LNCaP clone FGC (cell line): ENCODE measurements around the gene HSD17B14.

Source experiments
- DNase-seq: peaks from one replicate; pipeline ENCODE4 v3.0.0-alpha.2; 2011; ENCODE audit warnings: low read depth
- H3K4me3 ChIP-seq: 2 replicates; pipeline ENCODE4 v1.5.1; 2011; ENCODE audit warnings: mild to moderate bottlenecking, low read depth, low read length, control low read depth
- TF ChIP-seq, protein P1 (sequence below): IDR thresholded peaks from 2 replicates; pipeline ENCODE4 v1.5.1; 2012; ENCODE audit warnings: mild to moderate bottlenecking; ENCODE audit not compliant: control insufficient read depth, insufficient read depth; ENCODE audit errors: extremely low read depth

HSD17B14 gene

GRCh38 chr19:48784527-48784926 lies 51.8 kb downstream of the HSD17B14 start:
- TF ChIP-seq, protein P1, sequence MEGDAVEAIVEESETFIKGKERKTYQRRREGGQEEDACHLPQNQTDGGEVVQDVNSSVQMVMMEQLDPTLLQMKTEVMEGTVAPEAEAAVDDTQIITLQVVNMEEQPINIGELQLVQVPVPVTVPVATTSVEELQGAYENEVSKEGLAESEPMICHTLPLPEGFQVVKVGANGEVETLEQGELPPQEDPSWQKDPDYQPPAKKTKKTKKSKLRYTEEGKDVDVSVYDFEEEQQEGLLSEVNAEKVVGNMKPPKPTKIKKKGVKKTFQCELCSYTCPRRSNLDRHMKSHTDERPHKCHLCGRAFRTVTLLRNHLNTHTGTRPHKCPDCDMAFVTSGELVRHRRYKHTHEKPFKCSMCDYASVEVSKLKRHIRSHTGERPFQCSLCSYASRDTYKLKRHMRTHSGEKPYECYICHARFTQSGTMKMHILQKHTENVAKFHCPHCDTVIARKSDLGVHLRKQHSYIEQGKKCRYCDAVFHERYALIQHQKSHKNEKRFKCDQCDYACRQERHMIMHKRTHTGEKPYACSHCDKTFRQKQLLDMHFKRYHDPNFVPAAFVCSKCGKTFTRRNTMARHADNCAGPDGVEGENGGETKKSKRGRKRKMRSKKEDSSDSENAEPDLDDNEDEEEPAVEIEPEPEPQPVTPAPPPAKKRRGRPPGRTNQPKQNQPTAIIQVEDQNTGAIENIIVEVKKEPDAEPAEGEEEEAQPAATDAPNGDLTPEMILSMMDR: no peak
- no peak for DNase-seq
- H3K4me3 ChIP-seq: no peak overlapping the region

DNA sequence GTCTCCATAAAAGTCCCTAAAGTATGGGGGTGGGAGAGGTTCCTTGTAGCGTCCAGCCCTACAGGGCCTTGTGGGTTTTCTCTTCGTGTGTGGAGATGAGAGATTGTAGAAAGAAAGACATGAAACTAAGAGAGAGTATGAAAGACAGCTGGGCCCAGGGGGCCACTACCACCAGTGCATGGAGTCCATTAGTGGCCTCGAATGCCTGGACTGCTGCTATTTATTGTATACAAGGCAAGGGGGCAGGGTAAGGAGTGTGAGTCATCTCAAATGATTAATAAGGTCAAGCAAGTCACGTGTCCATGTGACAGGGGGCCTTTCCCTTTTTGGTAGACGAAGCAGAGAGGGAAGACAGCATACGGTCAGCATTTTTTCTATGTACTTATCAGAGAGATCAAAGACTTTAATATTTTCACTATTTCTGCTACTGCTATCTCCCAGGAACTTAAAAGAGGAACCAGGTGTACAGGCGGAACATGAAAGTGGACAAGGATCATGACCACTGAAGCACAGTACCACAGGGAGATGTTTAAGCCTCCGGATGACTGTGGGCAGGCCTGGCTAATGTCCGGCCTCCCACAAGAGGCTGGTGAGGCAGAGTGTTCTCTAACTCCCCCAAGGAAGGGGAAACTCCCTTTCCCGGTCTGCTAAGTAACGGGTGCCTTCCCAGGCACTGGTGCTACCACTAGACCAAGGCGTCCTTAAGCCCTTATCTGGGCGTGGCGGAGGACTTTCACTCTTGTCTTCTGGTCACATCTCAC lies 55.5 kb downstream of the HSD17B14 start:
- DNase-seq: no peak
- H3K4me3 ChIP-seq: no peak overlapping the region
- TF ChIP-seq, protein P1: no peak

DNA sequence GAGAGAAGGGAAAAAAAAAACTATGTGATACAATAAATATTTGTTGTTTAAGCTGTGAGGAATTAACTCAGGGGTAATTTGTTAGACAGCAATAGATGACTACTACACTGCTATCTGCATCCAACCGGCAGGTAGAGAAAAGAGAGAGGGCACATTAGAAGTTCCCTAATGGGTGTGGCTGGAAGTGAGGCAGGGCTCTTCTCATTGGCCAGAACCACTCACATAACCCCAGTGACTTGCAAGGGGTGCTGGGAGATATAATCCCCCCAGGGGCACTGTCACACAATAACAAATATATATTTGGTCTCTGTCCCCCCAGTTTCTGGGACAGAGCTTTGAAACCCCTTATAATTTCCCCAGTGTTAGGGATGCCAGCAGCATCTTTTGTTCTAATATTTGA lies 56.7 kb downstream of the HSD17B14 start:
- TF ChIP-seq, protein P1: no peak
- DNase-seq: no peak
- H3K4me3 ChIP-seq: no peak overlapping the region

DNA sequence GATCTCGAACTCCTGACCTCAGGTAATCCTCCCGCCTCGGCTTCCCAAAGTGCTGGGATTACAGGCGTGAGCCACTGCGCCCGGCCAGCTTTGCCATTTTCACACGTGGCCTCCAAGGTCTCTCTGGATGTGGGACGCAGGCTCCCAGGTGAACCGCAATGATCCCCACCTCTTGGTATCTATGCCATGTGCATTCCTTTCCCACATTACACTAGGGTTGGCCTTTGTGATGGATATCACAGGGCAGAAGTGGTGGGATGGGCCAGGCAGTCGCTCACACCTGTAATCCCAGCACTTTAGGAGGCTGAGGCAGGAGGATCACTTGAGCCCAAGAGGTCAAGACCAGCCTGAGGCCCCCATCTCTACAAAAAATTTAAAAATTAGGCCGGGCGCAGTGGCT lies 58.6 kb downstream of the HSD17B14 start:
- no peak overlapping the region for H3K4me3 ChIP-seq
- TF ChIP-seq, protein P1: no peak
- DNase-seq: no peak

GRCh38 chr19:48777139-48777538 lies 59.2 kb downstream of the HSD17B14 start:
- TF ChIP-seq, protein P1: no peak
- H3K4me3 ChIP-seq: no peak overlapping the region
- no peak for DNase-seq

DNA sequence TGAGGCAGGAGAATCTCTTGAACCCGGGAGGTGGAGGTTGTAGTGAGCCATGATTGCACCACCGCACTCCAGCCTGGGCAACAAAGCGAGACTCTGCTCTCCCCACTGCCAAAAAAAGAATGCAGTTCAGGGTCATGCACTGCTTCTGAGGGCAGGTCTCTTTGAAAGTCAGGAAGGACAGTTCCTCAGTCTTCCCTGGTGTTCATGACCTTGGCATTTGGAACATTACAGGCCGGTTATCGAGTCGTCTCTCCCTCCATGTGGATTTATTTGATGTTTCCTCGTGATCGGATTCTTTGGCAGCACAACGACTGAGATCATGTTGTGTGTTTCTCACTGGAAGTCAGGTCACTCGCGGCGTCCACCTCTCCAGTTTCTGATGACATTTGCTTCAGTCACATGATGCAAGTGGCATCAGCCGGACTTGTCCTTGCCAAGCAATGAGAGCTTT lies 63.8 kb downstream of the HSD17B14 start:
- TF ChIP-seq, protein P1: no peak
- DNase-seq: peak; percentile 37
- H3K4me3 ChIP-seq: no peak overlapping the region

DNA sequence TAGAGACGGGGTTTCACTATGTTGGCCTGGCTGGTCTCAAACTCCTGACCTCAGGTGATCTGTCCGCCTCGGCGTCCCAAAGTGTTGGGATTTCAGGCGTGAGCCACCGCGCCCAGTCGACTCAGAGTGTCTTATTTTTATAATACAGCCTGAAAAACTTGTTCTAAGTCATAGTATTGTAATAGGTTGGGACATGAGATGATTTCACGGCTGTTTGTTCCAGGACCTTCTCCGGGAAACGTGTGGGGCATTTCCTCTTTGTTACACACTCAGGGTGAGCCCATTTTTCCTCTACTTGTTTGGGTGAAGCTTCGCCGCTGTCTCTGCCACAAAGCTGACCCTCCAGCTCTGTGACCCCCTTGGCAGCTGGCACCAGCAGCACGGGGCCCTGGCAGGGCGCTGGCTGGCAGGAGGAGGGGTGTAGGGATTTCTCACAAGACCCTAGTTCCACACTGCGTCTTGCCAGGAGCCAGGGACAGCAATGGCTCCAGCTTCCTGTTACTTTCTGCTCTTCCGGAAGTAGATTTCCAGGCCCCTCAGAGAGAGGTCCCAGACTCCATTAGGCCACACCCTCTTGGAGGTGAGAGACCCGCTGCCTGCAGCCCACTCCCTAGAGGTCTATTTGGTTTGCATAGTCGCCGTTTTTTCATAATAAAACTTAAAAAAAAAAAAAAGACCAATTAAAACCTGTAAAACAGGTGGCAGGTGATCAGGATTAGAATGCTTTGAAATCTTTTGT lies 65.4 kb downstream of the HSD17B14 start:
- TF ChIP-seq, protein P1: no peak
- no peak for DNase-seq
- no peak overlapping the region for H3K4me3 ChIP-seq
